ENCODE results near the gene FMNL2. TPM values are rescaled to one million over a fixed set of nuclear protein-coding genes. Genes with fewer than 3 reads are reported as not detected.
A peak's percentile ranks its signal among the peaks of the same experiment; 100 is the strongest.

The FMNL2 gene
- total and polyA plus RNA-seq, 2 experiments from 2014 or later, result 16.5 to 45.4 TPM

- no peaks in the 10 kb centered on the region for H3K36me3 Mint-ChIP-seq (ENCODE audit: low read depth)
- DNase-seq (ENCODE audit: low spot score) (no peak), ATAC-seq (no peak)
- H3K9me3 Mint-ChIP-seq, result no peaks in the 10 kb centered on the region
- H3K27me3 Mint-ChIP-seq (ENCODE audit: insufficient read depth, low read depth, poor library complexity), result peaks cover 2% of the 10 kb centered on the region
- H2AFZ ChIP-seq, result no peak overlapping the region
- no peaks in the 10 kb centered on the region for H3K36me3 ChIP-seq (ENCODE audit: insufficient read depth)
- H3K4me1 Mint-ChIP-seq, result peaks cover 40% of the 10 kb centered on the region
- H3K27ac Mint-ChIP-seq, result peak overlapping the region; percentile 41; the same call in 1 of the 2 replicates
- H3K4me2 ChIP-seq, result 0 out of 2 replicates have a peak overlapping the region, but pooled peaks have one; percentile 16
- peaks cover 96% of the 10 kb centered on the region for H3K79me2 ChIP-seq (replicated peaks; ENCODE audit: insufficient read depth)
- H3K4me3 Mint-ChIP-seq, result no peak overlapping the region
- H3F3A ChIP-seq (replicated peaks; ENCODE audit: low read depth), result no peaks in the 10 kb centered on the region
- no peak overlapping the region for H3K27ac ChIP-seq (ENCODE audit: low read depth)
- no peak overlapping the region for H3K4me3 ChIP-seq
- TF ChIP-seq EZH2 (IDR thresholded peaks at IDR 0.05; ENCODE audit: low read depth, unreplicated experiment), result no peak
- TF ChIP-seq REST (IDR thresholded peaks at IDR 0.05; ENCODE audit: unreplicated experiment), result no peak
- TF ChIP-seq STAT1 (IDR thresholded peaks at IDR 0.05; ENCODE audit: unreplicated experiment), result no peak
- TF ChIP-seq, protein P1, sequence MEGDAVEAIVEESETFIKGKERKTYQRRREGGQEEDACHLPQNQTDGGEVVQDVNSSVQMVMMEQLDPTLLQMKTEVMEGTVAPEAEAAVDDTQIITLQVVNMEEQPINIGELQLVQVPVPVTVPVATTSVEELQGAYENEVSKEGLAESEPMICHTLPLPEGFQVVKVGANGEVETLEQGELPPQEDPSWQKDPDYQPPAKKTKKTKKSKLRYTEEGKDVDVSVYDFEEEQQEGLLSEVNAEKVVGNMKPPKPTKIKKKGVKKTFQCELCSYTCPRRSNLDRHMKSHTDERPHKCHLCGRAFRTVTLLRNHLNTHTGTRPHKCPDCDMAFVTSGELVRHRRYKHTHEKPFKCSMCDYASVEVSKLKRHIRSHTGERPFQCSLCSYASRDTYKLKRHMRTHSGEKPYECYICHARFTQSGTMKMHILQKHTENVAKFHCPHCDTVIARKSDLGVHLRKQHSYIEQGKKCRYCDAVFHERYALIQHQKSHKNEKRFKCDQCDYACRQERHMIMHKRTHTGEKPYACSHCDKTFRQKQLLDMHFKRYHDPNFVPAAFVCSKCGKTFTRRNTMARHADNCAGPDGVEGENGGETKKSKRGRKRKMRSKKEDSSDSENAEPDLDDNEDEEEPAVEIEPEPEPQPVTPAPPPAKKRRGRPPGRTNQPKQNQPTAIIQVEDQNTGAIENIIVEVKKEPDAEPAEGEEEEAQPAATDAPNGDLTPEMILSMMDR (conservative IDR thresholded peaks at IDR 0.05; ENCODE audit: low read depth in 2 of 2), result no peak
- TF ChIP-seq ZNF462 (CRISPR knock-in tag; IDR thresholded peaks at IDR 0.05), result no peak
- TF ChIP-seq CREB1 (CRISPR knock-in tag; IDR thresholded peaks at IDR 0.05; ENCODE audit: low read depth), result no peak
- no peak for TF ChIP-seq ZNF331 (CRISPR knock-in tag; IDR thresholded peaks at IDR 0.05; ENCODE audit: low read depth)
- TF ChIP-seq NANOG (IDR thresholded peaks at IDR 0.05; ENCODE audit: borderline replicate concordance), result no peak
- peaks cover 24% of the 10 kb centered on the region for H3K4me1 ChIP-seq (ENCODE audit: insufficient read depth)
- H3K27me3 ChIP-seq (ENCODE audit: insufficient read depth), result no peaks in the 10 kb centered on the region
- peaks cover 28% of the 10 kb centered on the region for H4K20me1 ChIP-seq (replicated peaks; ENCODE audit: insufficient read depth)
- no peaks in the 10 kb centered on the region for H3K9me2 ChIP-seq (ENCODE audit: insufficient read depth)
Observed at GRCh38 chr2:152369176-152369860, 34.3 kb downstream of the FMNL2 start.
